ENCODE measurements around the gene PARVA.

- TF ChIP-seq EZH2 (IDR thresholded peaks at IDR 0.05; ENCODE audit: low read length, missing control alignments) (no peak), CTCF (conservative IDR thresholded peaks at IDR 0.05 in 1 of 2, IDR thresholded peaks at IDR 0.05 in 1 of 2; ENCODE audit: low read depth in 1 of 2, low read length in 2 of 2) (no peak)
Observed at GRCh38 chr11:12434325-12434654, 56.9 kb downstream of the PARVA start.
